Neutrophil (primary cell): ENCODE data around the gene DIP2C.

Experiments
- H3K27ac ChIP-seq: fragments of 200-600 bp; sonication (generic); 2 replicates; pipeline ENCODE4 v1.5.1; 2016; ENCODE audit warnings: mild to moderate bottlenecking, moderate library complexity
- H3K27me3 ChIP-seq: fragments of 200-600 bp; sonication (generic); 2 replicates; pipeline ENCODE4 v1.6.0; 2016; ENCODE audit warnings: mild to moderate bottlenecking
- H3K36me3 ChIP-seq: fragments of 200-600 bp; sonication (generic); 2 replicates; pipeline ENCODE4 v1.5.1; 2017
- H3K4me1 ChIP-seq, 2 experiments: fragments of 200-600 bp in 1 of 2; sonication (generic) in 1 of 2; 1 replicate in 1 of 2; 2 replicates in 1 of 2; pipeline versions ENCODE4 v1.5.1 to v1.6.1; 2013 to 2016; ENCODE audit warnings: low read depth in 1 of 2, low read length in 1 of 2, mild to moderate bottlenecking in 1 of 2, moderate library complexity in 1 of 2; ENCODE audit not compliant: control insufficient read depth in 1 of 2, insufficient read depth in 1 of 2
- H3K4me3 ChIP-seq, 2 experiments: fragments of 200-600 bp in 1 of 2; sonication (generic) in 1 of 2; 1 replicate in 1 of 2; 2 replicates in 1 of 2; pipeline ENCODE4 v1.5.1; 2013 to 2016; ENCODE audit warnings: low read depth in 1 of 2, low read length in 1 of 2, mild to moderate bottlenecking in 1 of 2, moderate library complexity in 1 of 2
- H3K9me3 ChIP-seq: fragments of 200-600 bp; sonication (generic); 2 replicates; pipeline ENCODE4 v1.5.1; 2016
- TF ChIP-seq, protein P1 (sequence below): fragments of 200-600 bp; sonication (generic); IDR thresholded peaks from 2 replicates; pipeline ENCODE4 v1.5.1; 2016; ENCODE audit warnings: antibody characterized with exemption

DIP2C gene

DNA sequence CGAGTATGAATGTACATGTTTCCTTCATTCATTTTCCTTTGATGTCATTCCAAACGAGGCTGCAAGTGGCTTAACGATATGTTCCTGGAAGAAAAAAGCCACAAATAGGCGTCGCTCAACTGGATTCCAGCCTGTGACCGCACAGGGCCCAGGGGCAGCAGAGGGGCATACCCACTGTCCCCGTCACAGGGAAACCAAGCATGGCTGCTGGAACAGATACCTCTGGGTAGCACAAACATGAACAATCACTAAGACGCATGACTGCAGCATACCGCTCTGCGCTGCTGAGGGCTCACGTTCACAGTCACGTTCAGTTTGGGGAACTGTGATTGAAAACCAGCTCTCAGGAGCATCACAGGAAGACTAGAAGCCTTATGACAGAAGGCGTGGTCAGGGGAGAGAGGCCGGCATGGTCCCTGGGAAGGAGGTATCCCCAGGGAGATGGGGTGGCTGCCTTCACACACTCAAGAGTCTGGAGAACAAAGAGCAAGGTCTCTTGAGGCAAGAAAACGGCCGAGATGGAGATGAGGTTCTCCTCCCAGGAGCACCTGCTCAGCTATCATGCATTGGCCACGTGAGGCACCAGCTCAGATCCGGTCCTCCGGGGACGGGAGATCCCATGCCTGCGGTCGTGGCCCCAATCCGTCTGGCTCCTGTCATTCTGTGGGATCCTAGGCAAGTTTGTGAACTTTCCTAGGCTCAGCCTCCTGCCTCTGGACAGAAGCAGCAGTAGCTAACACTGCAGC, 213.6 kb downstream of the DIP2C start:
- Histone ChIP-seq H3K9me3 (no peaks in the 10 kb centered on the region), H3K36me3 (no peaks in the 10 kb centered on the region), H3K4me1 (no peaks in the 10 kb centered on the region), H3K27ac (no peak overlapping the region), H3K27me3 (no peaks in the 10 kb centered on the region), H3K4me3 (no peak overlapping the region)
- TF ChIP-seq, protein P1, sequence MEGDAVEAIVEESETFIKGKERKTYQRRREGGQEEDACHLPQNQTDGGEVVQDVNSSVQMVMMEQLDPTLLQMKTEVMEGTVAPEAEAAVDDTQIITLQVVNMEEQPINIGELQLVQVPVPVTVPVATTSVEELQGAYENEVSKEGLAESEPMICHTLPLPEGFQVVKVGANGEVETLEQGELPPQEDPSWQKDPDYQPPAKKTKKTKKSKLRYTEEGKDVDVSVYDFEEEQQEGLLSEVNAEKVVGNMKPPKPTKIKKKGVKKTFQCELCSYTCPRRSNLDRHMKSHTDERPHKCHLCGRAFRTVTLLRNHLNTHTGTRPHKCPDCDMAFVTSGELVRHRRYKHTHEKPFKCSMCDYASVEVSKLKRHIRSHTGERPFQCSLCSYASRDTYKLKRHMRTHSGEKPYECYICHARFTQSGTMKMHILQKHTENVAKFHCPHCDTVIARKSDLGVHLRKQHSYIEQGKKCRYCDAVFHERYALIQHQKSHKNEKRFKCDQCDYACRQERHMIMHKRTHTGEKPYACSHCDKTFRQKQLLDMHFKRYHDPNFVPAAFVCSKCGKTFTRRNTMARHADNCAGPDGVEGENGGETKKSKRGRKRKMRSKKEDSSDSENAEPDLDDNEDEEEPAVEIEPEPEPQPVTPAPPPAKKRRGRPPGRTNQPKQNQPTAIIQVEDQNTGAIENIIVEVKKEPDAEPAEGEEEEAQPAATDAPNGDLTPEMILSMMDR = no peak

DNA sequence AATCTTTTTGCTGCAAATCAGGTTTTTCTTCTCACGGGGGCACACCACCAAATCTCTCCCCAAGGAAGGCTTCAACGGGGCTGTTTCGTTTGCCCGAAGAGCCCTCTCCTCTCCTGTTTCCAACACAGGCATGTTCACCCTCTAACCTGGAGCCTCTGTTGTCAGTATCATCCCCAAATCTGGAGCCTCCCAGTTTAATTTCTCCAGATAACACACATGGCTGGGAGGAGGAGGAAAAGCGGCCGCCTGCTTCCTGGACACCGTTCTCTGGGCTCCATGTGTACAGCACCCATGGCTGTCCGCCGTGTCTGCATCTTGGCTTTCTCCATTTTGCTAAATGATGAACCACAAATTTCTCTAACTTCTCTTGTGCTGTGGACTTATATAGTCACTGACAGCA, 214.5 kb downstream of the DIP2C start:
- H3K36me3 ChIP-seq = no peaks in the 10 kb centered on the region
- no peaks in the 10 kb centered on the region for H3K9me3 ChIP-seq
- no peaks in the 10 kb centered on the region for H3K4me1 ChIP-seq
- H3K27me3 ChIP-seq = no peaks in the 10 kb centered on the region
- H3K4me3 ChIP-seq = no peak overlapping the region
- H3K27ac ChIP-seq = no peak overlapping the region
- TF ChIP-seq, protein P1 = no peak

DNA sequence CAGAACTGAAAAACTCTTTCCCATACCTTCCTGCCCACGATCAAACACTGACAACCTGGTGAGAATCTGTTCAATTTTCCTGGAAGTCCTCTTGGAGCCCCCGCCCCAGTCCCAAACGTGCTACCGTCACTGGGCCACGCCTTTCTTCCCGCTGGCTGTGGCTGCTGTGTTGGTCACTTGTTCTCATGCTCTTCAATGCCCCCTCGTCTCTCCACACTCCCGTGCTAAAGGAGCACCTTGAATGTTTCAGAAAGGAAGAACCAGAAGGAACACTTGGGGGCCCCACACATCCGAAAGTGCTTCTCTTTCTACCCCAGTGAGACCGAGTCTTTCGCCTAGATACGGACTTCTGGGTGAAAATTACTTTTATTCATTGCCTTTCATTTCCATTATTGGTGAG, 215.1 kb downstream of the DIP2C start:
- Histone ChIP-seq H3K27me3 (no peaks in the 10 kb centered on the region), H3K4me3 (no peak overlapping the region), H3K9me3 (no peaks in the 10 kb centered on the region), H3K27ac (no peak overlapping the region), H3K4me1 (no peaks in the 10 kb centered on the region), H3K36me3 (no peaks in the 10 kb centered on the region)
- TF ChIP-seq, protein P1 = no peak

DNA sequence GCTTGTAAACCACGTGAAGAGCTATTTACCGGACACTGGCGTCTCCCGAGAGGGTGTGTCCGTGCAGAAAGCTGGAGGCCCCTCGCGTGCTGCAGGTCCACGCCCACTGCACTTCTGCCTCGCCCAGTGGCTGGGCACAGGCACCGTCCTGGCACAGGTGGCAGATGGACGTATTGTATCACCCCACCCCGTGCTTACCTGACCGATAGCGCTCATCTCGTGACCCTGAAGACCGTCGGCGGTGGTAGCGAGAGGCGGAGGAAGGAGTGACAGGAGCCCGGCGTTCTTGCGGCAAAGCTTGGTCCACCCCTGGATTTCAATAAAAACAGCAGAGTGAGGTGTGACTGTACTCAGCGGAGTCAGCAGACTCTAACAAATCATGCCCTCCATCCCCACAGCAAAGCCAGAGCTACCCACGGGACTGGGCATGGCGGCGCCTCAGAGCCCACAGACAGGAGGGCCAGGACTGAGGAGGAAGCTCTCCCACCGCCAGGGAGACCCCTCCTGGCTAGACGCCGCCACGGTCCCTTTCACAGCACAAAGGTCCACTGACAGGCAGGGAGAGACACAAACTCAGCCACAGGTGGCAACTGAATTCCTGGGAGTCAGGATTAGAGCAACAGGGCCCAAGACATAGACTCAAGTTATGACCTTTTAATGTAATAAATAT, 217.1 kb downstream of the DIP2C start:
- Histone ChIP-seq H3K27ac (no peak overlapping the region), H3K4me1 (no peaks in the 10 kb centered on the region), H3K9me3 (no peaks in the 10 kb centered on the region), H3K27me3 (no peaks in the 10 kb centered on the region), H3K36me3 (no peaks in the 10 kb centered on the region), H3K4me3 (no peak overlapping the region)
- TF ChIP-seq, protein P1 = no peak

DNA sequence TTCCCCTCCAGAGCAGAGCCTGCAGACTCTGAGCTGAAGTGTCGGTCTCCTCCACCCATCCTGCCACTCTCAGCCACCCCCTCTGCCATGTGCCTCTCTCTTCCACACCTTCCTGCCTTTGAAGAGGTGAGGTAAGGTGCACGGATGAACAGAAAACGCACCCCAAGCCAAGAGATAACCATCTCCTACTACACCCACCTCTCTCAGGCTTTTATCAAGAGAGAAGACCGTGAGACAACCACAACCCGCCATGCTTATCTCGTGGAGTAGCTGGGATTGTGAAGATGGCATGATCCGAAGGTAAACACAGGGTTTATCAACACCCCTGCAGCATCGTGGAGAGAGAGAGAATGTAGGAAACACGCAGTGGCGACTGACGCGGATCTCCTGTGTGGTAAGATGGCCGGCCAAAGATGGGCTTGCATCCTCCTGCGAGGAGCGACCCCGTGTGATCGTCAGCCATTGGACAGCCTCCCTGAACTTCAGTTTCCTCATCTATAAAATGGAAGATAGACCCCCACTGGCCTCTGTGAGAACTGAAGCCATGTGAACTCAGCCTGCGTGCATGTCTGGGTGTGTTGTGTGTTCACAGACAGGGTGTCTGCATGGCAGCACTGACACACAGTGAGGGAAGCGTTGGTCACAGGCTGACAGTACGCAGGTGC, 219.0 kb downstream of the DIP2C start:
- H3K27me3 ChIP-seq = no peaks in the 10 kb centered on the region

More for the DNA sequence above, 219.0 kb downstream of the DIP2C start:
- TF ChIP-seq, protein P1 = no peak
- Histone ChIP-seq H3K9me3 (no peaks in the 10 kb centered on the region), H3K4me1 (no peaks in the 10 kb centered on the region), H3K4me3 (no peak overlapping the region), H3K36me3 (no peaks in the 10 kb centered on the region), H3K27ac (no peak overlapping the region)
